A549 (cell line): ENCODE measurements around the gene CEBPE. TPM values are rescaled to one million over a fixed set of nuclear protein-coding genes. Genes with fewer than 3 reads are reported as not detected.

Source experiments
- ATAC-seq, 2 experiments: fragments of 200-7000 bp in 1 of 2; fragments of >200 bp in 1 of 2; cut with Nextera tagmentation in 1 of 2; cut with Tn5 transposase in 1 of 2; 3 replicates each; pipeline versions ENCODE4 v1.8.0 to v1.9.1; 2018 to 2020; ENCODE audit warnings: mild to moderate bottlenecking in 1 of 2, moderate library complexity in 1 of 2
- CTCF ChIA-PET: fragments of 300-600 bp; sonication (Branson Sonifier 250); formaldehyde crosslinking; extraction: SDS; loops from one replicate; lab custom pipeline; 2021; ENCODE audit warnings: antibody characterized with exemption, inconsistent platforms; lab: Yijun Ruan, JAX
- POLR2A ChIA-PET: fragments of 350-600 bp; formaldehyde crosslinking; extraction: SDS; loops from one replicate; lab custom pipeline; 2021; ENCODE audit warnings: antibody characterized with exemption, inconsistent platforms; lab: Yijun Ruan, JAX
- DNase-seq, 2 experiments: peaks; one replicate each; pipeline versions ENCODE4 v3.0.0 to v3.0.0-alpha.2; 2011 to 2016; ENCODE audit warnings: low read depth in 1 of 2, low spot score in 1 of 2
- FAIRE-seq: peaks from 2 replicates; lab custom pipeline; 2011; peaks lifted over from hg19 to GRCh38; lab: Jason Lieb, UNC
- H3K27ac ChIP-seq, 2 experiments: fragments of >200 bp; sonication (Bioruptor Twin); formaldehyde crosslinking; 3 replicates each; pipeline ENCODE4 v1.5.1; 2016 to 2017
- H3K4me1 ChIP-seq: fragments of >200 bp; sonication (Bioruptor Twin); formaldehyde crosslinking; 3 replicates; pipeline ENCODE4 v1.6.1; 2016
- H3K4me2 ChIP-seq: fragments of >200 bp; sonication (Bioruptor Twin); formaldehyde crosslinking; 3 replicates; pipeline ENCODE4 v1.6.1; 2016
- H3K4me3 ChIP-seq: fragments of >200 bp; sonication (Bioruptor Twin); formaldehyde crosslinking; 3 replicates; pipeline ENCODE4 v1.5.1; 2016
- H3K9me3 ChIP-seq: fragments of >200 bp; sonication (Bioruptor Twin); formaldehyde crosslinking; 3 replicates; pipeline ENCODE4 v1.6.1; 2016
- BCL3 ChIP-seq: fragments of >200 bp; sonication (Bioruptor Twin); formaldehyde crosslinking; IDR thresholded peaks from 3 replicates; pipeline ENCODE4 v1.6.1; 2016
- CBX8 ChIP-seq: fragments of 200-600 bp; sonication (generic); IDR thresholded peaks from 2 replicates; pipeline ENCODE4 v1.6.1; 2016
- CEBPB ChIP-seq, 2 experiments: fragments of >200 bp in 1 of 2; sonication (Bioruptor Twin) in 1 of 2; formaldehyde crosslinking in 1 of 2; IDR thresholded peaks; 2 replicates each; pipeline ENCODE4 v1.6.1; 2012 to 2016
- CTCF ChIP-seq: fragments of >200 bp; sonication (Bioruptor Twin); formaldehyde crosslinking; IDR thresholded peaks from 3 replicates; pipeline ENCODE4 v1.5.1; 2016
- EHF ChIP-seq: fragments of 250-450 bp; sonication (Bioruptor Pico); IDR thresholded peaks from 2 replicates; pipeline ENCODE4 v1.5.0; 2020; ENCODE audit warnings: mild to moderate bottlenecking
- EHMT2 ChIP-seq: fragments of 200-600 bp; sonication (generic); IDR thresholded peaks from 2 replicates; pipeline ENCODE4 v1.6.1; 2016; ENCODE audit warnings: antibody characterized with exemption, low read depth, mild to moderate bottlenecking, moderate library complexity
- FOSL2 ChIP-seq, 2 experiments: fragments of 450-650 bp in 1 of 2; fragments of >200 bp in 1 of 2; sonication (Bioruptor Twin) in 1 of 2; formaldehyde crosslinking; IDR thresholded peaks; 2 replicates each; pipeline versions ENCODE4 v1.5.0 to v1.6.1; 2016 to 2020; ENCODE audit warnings: mild to moderate bottlenecking in 1 of 2, moderate library complexity in 1 of 2
- GATA3 ChIP-seq: IDR thresholded peaks from 2 replicates; pipeline ENCODE4 v1.6.1; 2012; ENCODE audit warnings: borderline replicate concordance
- HES2 ChIP-seq: fragments of >200 bp; sonication (Bioruptor Twin); formaldehyde crosslinking; IDR thresholded peaks from 2 replicates; pipeline ENCODE4 v1.6.1; 2016
- HEYL ChIP-seq: fragments of 250-450 bp; sonication (Bioruptor Pico); IDR thresholded peaks from 2 replicates; pipeline ENCODE4 v1.8.0; 2021; ENCODE audit warnings: mild to moderate bottlenecking, moderate library complexity
- HOXA7 ChIP-seq: fragments of 250-450 bp; sonication (Bioruptor Pico); IDR thresholded peaks from 2 replicates; pipeline ENCODE4 v1.5.0; 2020; ENCODE audit warnings: mild to moderate bottlenecking, moderate library complexity
- HOXB5 ChIP-seq: fragments of 250-450 bp; sonication (Bioruptor Pico); IDR thresholded peaks from 2 replicates; pipeline ENCODE4 v1.5.0; 2020; ENCODE audit warnings: mild to moderate bottlenecking, moderate library complexity
- JUNB ChIP-seq: fragments of >200 bp; sonication (Bioruptor Twin); formaldehyde crosslinking; IDR thresholded peaks from 2 replicates; pipeline ENCODE4 v1.6.1; 2016
- NPAS2 ChIP-seq: fragments of 250-450 bp; sonication (Bioruptor Pico); IDR thresholded peaks from 2 replicates; pipeline ENCODE4 v1.8.0; 2022; ENCODE audit warnings: mild to moderate bottlenecking, moderate library complexity, borderline replicate concordance
- PBX3 ChIP-seq: IDR thresholded peaks from 2 replicates; pipeline ENCODE4 v1.6.1; 2012
- PHF8 ChIP-seq: fragments of 200-600 bp; sonication (generic); IDR thresholded peaks from 2 replicates; pipeline ENCODE4 v1.6.1; 2016; ENCODE audit warnings: low read depth, mild to moderate bottlenecking, antibody characterized with exemption, moderate library complexity, borderline replicate concordance
- RAD21 ChIP-seq, 2 experiments: fragments of >200 bp in 1 of 2; sonication (Bioruptor Twin) in 1 of 2; formaldehyde crosslinking in 1 of 2; IDR thresholded peaks in 1 of 2; conservative IDR thresholded peaks in 1 of 2; 2 replicates in 1 of 2; 3 replicates in 1 of 2; pipeline ENCODE4 v1.6.1; 2012 to 2018; ENCODE audit warnings: inconsistent platforms in 1 of 2
- RARB ChIP-seq: fragments of 250-450 bp; sonication (Bioruptor Pico); IDR thresholded peaks from 2 replicates; pipeline ENCODE4 v1.8.0; 2021; ENCODE audit warnings: mild to moderate bottlenecking, moderate library complexity
- RCOR1 ChIP-seq: fragments of 150-350 bp; IDR thresholded peaks from 2 replicates; pipeline ENCODE4 v1.6.1; 2014; ENCODE audit warnings: antibody characterized with exemption, low read length, low read depth
- RNF2 ChIP-seq: fragments of 200-600 bp; sonication (generic); IDR thresholded peaks from 2 replicates; pipeline ENCODE4 v1.6.1; 2016; ENCODE audit warnings: low read depth, mild to moderate bottlenecking, antibody characterized with exemption, moderate library complexity, borderline replicate concordance
- SREBF2 ChIP-seq: fragments of 450-650 bp; IDR thresholded peaks from 2 replicates; pipeline ENCODE4 v1.6.1; 2014; ENCODE audit warnings: mild to moderate bottlenecking, moderate library complexity
- TFCP2L1 ChIP-seq: fragments of 250-450 bp; sonication (Bioruptor Pico); IDR thresholded peaks from 2 replicates; pipeline ENCODE4 v1.5.0; 2021; ENCODE audit warnings: mild to moderate bottlenecking
- WGBS: methylation state at CpG from one replicate; pipeline ENCODE4 v1.1.6; 2017; ENCODE audit errors: missing lambda C conversion rate; 5-methylcytosine and 5-hydroxymethylcytosine counted together
- polyA plus RNA-seq, 4 experiments: library from polyadenylated mRNA; depleted of rRNA in 3 of 4; stranded (reverse); fragments of >200 nt; fragmentation: RNase III in 1 of 4; extraction: RNeasy Plus Mini Kit Qiagen cat#74134 plus additional on column Dnase treatment in 1 of 4; gene quantifications; 2 replicates in 3 of 4; 3 replicates in 1 of 4; pipeline ENCODE4 v1.2.3, GENCODE V29; 2011 to 2017
- TF ChIP-seq, protein P1 (sequence below): IDR thresholded peaks from 2 replicates; pipeline ENCODE4 v1.6.1; 2012; ENCODE audit warnings: low read depth, borderline replicate concordance
- TF ChIP-seq, protein P2 (sequence below): IDR thresholded peaks from 2 replicates; pipeline ENCODE4 v1.6.1; 2012

CEBPE gene
- polyA plus RNA-seq, 2 of the 4 experiments (the other 2 are of a cell fraction): 0.05 TPM; not detected in 1

- H3K4me3 ChIP-seq: peak overlapping the region; percentile 69
- ChIA-PET POLR2A (interaction anchor here (0.6 to 3.7 kb wide), 5 partner anchors 8 to 232 kb away, joined by 3 to 36 read pairs (median 7); partner anchors contain the start of genes ACIN1, C14orf119 and PPP1R3E), CTCF (interaction anchor here (0.6 to 4.3 kb wide), 19 partner anchors 8 to 143 kb away, joined by 3 to 24 read pairs (median 6); partner anchors contain the start of genes ACIN1 and C14orf119)
- FAIRE-seq: no peak
- H3K9me3 ChIP-seq: no peaks in the 10 kb centered on the region
- H3K27ac ChIP-seq: peak overlapping the region; percentile 84 to 92
- ATAC-seq: no peak
- peaks cover 32% of the 10 kb centered on the region for H3K4me1 ChIP-seq
- no peak for DNase-seq
- H3K4me2 ChIP-seq: peak overlapping the region; percentile 97
- 9% methylated on average over 10 of the region's 10 CpGs for WGBS
- no peak for TF ChIP-seq JUNB
- no peak for TF ChIP-seq TFCP2L1 (CRISPR knock-in tag)
- TF ChIP-seq RNF2: no peak
- TF ChIP-seq EHMT2: no peak
- no peak for TF ChIP-seq CEBPB (IDR thresholded peaks at IDR 0.05)
- TF ChIP-seq RARB (CRISPR knock-in tag): no peak
- no peak for TF ChIP-seq HOXB5 (CRISPR knock-in tag)
- no peak for TF ChIP-seq HOXA7 (CRISPR knock-in tag)
- no peak for TF ChIP-seq CBX8
- TF ChIP-seq PHF8: no peak
- TF ChIP-seq BCL3: no peak
- TF ChIP-seq SREBF2: no peak
Measured at GRCh38 chr14:23070262-23071129, 48.6 kb downstream of the CEBPE start.

DNA sequence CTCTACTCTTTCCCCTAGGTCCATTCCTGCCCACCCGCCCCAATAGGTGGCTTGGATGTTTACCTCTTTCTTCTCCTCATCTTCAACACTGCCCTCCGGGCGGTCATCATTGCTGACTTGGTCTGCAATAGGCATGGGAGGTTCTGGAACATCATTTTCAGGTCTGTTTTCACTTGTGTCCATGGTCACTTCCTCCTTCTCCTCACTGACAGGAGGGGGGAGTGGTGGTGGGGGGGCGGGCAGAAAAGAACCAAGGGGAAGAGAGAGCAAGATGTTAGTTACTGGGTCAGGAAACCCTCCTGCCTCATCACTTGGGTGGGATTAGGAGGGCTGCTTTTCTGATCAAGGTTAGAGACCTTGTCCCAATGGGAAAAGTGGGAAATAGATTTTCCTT, 49.6 kb downstream of the CEBPE start:
- ATAC-seq: no peak
- peak overlapping the region in 1 of 2 experiments; percentile 30; a peak in 3 of 6 replicates for H3K27ac ChIP-seq
- peak overlapping the region; percentile 97; the same call in 2 of the 3 replicates for H3K4me2 ChIP-seq
- no peak for DNase-seq
- no peak for TF ChIP-seq HES2
- no peak for TF ChIP-seq NPAS2 (CRISPR knock-in tag)
- TF ChIP-seq EHF (CRISPR knock-in tag): no peak
- no peak overlapping the region for H3K4me3 ChIP-seq
- CTCF ChIA-PET: interaction anchor here (0.6 to 33.8 kb wide), 45 partner anchors 9 to 512 kb away, joined by 3 to 1206 read pairs (median 6); partner anchors contain the start of genes ACIN1, AJUBA, C14orf119 and CDH24
- peaks cover 32% of the 10 kb centered on the region for H3K4me1 ChIP-seq
- no peaks in the 10 kb centered on the region for H3K9me3 ChIP-seq
- 71% methylated on average over 4 of the region's 4 CpGs for WGBS
- POLR2A ChIA-PET: interaction anchor here (0.6 to 1.6 kb wide), 4 partner anchors 10 to 62 kb away, joined by 3 to 21 read pairs (median 4); partner anchors contain the start of genes ACIN1 and C14orf119
- no peak for FAIRE-seq

DNA sequence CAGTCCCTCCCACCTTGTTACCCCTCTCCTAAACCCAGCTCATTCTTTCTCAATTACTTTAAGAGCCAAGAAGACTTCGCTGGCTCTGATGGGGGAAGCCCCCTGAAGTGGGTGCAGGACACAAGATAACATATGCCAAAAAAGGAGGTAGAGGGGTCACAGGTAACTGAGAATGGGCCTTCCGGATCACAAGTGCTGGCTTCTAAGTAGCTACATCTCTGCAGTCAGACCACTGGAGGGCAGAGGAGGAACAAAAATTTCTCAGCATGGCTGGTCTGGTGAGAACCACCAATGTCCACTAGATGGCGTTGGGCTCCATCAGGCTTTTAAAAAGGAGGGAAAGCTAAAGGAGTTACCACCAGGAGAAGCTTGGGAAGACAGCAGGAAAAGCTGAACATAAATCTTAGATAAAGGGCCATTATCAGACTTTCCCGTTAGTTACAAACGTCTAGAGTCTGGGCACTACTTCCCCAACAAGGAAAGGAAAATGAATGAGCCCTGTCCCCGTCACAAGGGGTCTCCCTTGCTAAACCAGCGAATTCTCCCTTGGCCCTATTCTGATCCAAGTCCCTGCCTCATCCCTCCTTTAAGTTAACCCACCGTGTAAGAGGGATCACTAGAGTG, 50.2 kb downstream of the CEBPE start:
- ATAC-seq: peak; percentile 72 to 86
- H3K4me3 ChIP-seq: no peak overlapping the region
- DNase-seq: peak; percentile 94 to 95
- H3K4me1 ChIP-seq: peaks cover 32% of the 10 kb centered on the region
- peak overlapping the region; percentile 97 for H3K4me2 ChIP-seq
- no peak for FAIRE-seq
- no peaks in the 10 kb centered on the region for H3K9me3 ChIP-seq
- ChIA-PET CTCF (interaction anchor here (0.5 to 33.8 kb wide), 47 partner anchors 9 to 512 kb away, joined by 3 to 1206 read pairs (median 5); partner anchors contain the start of genes ACIN1, AJUBA, C14orf119 and CDH24), POLR2A (interaction anchor here (0.5 to 1.6 kb wide), 6 partner anchors 9 to 1600 kb away, joined by 3 to 21 read pairs (median 4); partner anchors contain the start of genes ACIN1, BCL2L2 and C14orf119)
- WGBS: 26% methylated on average over 8 of the region's 8 CpGs
- peak overlapping the region in 1 of 2 experiments; percentile 34; a peak in 2 of 6 replicates for H3K27ac ChIP-seq
- no peak for TF ChIP-seq PBX3
- peak; percentile 79 for TF ChIP-seq RAD21 (conservative IDR thresholded peaks at IDR 0.05 in 1 of 2, IDR thresholded peaks at IDR 0.05 in 1 of 2)
- TF ChIP-seq HEYL (CRISPR knock-in tag): no peak
- TF ChIP-seq, protein P1, sequence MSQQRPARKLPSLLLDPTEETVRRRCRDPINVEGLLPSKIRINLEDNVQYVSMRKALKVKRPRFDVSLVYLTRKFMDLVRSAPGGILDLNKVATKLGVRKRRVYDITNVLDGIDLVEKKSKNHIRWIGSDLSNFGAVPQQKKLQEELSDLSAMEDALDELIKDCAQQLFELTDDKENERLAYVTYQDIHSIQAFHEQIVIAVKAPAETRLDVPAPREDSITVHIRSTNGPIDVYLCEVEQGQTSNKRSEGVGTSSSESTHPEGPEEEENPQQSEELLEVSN: peak; percentile 65; the same call in 1 of the 2 replicates
- TF ChIP-seq, protein P2, sequence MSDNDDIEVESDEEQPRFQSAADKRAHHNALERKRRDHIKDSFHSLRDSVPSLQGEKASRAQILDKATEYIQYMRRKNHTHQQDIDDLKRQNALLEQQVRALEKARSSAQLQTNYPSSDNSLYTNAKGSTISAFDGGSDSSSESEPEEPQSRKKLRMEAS: peak; percentile 82
- no peak for TF ChIP-seq HES2
- no peak for TF ChIP-seq RCOR1
- TF ChIP-seq FOSL2 (IDR thresholded peaks at IDR 0.05): no peak
- TF ChIP-seq FOSL2 (CRISPR knock-in tag; IDR thresholded peaks at IDR 0.05): no peak
- no peak for TF ChIP-seq CEBPB (IDR thresholded peaks at IDR 0.05)
- no peak for TF ChIP-seq GATA3
- no peak for TF ChIP-seq RNF2
- peak; percentile 99 for TF ChIP-seq CTCF
- no peak for TF ChIP-seq HOXA7 (CRISPR knock-in tag)
